ENCODE data around the gene PHPT1.

DNA sequence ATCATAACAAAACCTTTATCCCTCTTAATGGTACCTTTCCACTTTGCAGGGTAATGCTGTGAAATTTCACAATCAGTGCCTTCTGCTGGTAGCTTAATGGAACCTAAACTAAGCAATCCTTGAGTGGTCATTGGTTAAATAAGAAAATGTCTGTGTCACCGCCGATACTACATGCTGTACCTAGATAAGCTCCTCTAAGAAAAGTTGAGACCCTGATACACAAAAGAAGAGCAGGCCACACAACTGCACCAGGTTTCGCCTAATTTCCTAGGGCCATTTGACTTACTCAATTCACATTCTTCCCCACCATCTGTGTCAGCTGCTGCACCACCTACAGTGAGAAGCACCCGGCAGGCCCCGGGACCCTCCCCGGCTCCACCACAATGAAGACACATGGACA is 25.9 kb downstream of the PHPT1 start:
- TF ChIP-seq EP300 (IDR thresholded peaks at IDR 0.05), result no peak
- TF ChIP-seq, protein P1, sequence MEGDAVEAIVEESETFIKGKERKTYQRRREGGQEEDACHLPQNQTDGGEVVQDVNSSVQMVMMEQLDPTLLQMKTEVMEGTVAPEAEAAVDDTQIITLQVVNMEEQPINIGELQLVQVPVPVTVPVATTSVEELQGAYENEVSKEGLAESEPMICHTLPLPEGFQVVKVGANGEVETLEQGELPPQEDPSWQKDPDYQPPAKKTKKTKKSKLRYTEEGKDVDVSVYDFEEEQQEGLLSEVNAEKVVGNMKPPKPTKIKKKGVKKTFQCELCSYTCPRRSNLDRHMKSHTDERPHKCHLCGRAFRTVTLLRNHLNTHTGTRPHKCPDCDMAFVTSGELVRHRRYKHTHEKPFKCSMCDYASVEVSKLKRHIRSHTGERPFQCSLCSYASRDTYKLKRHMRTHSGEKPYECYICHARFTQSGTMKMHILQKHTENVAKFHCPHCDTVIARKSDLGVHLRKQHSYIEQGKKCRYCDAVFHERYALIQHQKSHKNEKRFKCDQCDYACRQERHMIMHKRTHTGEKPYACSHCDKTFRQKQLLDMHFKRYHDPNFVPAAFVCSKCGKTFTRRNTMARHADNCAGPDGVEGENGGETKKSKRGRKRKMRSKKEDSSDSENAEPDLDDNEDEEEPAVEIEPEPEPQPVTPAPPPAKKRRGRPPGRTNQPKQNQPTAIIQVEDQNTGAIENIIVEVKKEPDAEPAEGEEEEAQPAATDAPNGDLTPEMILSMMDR (IDR thresholded peaks at IDR 0.05), result no peak
- no peak for TF ChIP-seq POLR2A (IDR thresholded peaks at IDR 0.05)
